Measurements from ENCODE around the gene PRR36. TPM values are rescaled to one million over a fixed set of nuclear protein-coding genes. Genes with fewer than 3 reads are reported as not detected.

PRR36 gene
- total and polyA plus RNA-seq, 2 donors (not counting 1 experiment from before 2014, with no cell fraction given), result 0.01 TPM; not detected in 1

DNA sequence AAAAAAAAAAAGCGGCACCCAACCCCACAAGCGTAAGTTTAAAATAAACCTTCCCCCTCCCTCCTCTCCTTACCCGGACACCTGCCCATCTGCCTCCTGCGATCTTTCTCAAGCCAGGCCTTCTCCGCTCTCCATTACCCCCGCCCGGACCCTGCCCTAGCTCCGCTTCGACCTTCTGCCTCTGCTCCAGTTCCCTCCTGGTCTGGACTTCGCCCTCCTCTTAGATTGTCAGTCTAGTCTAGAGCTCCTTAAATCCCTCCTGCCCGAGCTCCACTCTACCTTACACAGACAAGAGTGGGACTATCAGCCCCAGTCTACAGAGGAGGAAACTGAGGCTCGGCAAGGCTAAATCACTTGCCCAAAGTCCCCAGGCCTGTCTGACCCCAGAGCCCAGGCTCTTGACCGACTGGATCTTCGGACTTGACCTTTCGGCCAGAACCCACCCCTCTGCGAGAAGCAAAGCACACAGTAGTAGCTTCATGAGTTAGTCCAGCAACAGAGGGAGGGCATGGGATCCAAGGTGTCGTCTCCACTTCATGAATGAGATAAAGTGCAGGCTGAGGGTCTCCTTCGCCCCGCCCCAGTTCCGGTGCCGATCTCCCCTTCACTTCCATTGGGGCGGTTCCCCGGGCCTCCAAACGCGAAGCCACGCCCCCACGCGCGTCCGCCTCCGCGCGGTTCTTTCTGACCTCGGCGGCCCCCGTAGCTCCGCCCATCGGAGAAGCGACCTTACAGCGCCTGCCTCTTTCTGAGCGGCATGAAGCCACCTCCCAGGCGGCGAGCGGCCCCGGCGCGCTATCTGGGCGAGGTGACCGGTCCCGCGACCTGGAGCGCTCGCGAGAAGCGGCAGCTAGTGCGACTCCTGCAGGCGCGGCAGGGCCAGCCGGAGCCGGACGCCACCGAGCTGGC is 45.7 kb upstream of the PRR36 start, which contains the start of gene SNAPC2:
TSS of gene SNAPC2 (plus strand) at position 729 of the 909 bp plus-strand sequence. CDS start at position 758, 29 bp downstream.
- Histone ChIP-seq H3K27ac (ENCODE audit: low read length in 2 of 2) (peak within 1 kb of the TSS; percentile 73 to 74), H3K9me3 (ENCODE audit: control extremely low read depth in 1 of 3, control insufficient read depth in 2 of 3, insufficient read depth in 1 of 3, low read length in 2 of 3) (peaks cover 0 to 28% (median 0%) of the 10 kb centered on the region in 3 donors), H4K20me1 (ENCODE audit: control insufficient read depth, insufficient read depth, low read length, poor library complexity, severe bottlenecking) (peaks cover 54% of the 10 kb centered on the region), H3K79me2 (ENCODE audit: control insufficient read depth, insufficient read depth, low read length) (peaks cover 6% of the 10 kb centered on the region), H2AFZ (ENCODE audit: insufficient read depth, low read depth, low read length, poor library complexity, severe bottlenecking) (peak within 1 kb of the TSS; percentile 92), H3K4me2 (replicated peaks; ENCODE audit: low read depth, low read length, poor library complexity, severe bottlenecking) (peak within 1 kb of the TSS; percentile 93), H3K4me3 (ENCODE audit: control extremely low read depth in 1 of 5, extremely low read depth in 1 of 5, insufficient read depth in 1 of 5, low read depth in 2 of 5, low read length in 4 of 5) (peak within 1 kb of the TSS; percentile 55 to 84 (median 75)), H3K27me3 (replicated peaks in 1 of 4; ENCODE audit: control extremely low read depth in 1 of 4, control insufficient read depth in 3 of 4, insufficient read depth in 4 of 4, low read length in 3 of 4) (peaks cover 0 to 42% (median 24%) of the 10 kb centered on the region in 4 experiments), H3K36me3 (replicated peaks in 1 of 2; ENCODE audit: control extremely low read depth in 1 of 2, control insufficient read depth in 1 of 2, extremely low read depth in 1 of 2, insufficient read depth in 2 of 2, low read length in 1 of 2) (peaks cover 0 to 13% of the 10 kb centered on the region in 2 experiments), H3K4me1 (ENCODE audit: control insufficient read depth in 2 of 2, insufficient read depth in 2 of 2, low read length in 2 of 2) (peaks cover 57 to 61% of the 10 kb centered on the region in 2 donors), H3K9ac (ENCODE audit: low read length) (peak within 1 kb of the TSS; percentile 72)
- ChIA-PET POLR2A (interaction anchor here (0.5 to 2.8 kb wide), 12 partner anchors 8 to 472 kb away, joined by 3 to 29 read pairs (median 6); partner anchors contain the start of genes MAP2K7 and TIMM44), CTCF (interaction anchor here (0.9 to 3.8 kb wide), 8 partner anchors 9 to 290 kb away, joined by 3 to 28 read pairs (median 6); partner anchors contain the start of genes MAP2K7, PET100 and TIMM44)
- peaks cover 22% of the 10 kb centered on the region for H3K27me3 Mint-ChIP-seq
- no peak for TF ChIP-seq EZH2 (IDR thresholded peaks at IDR 0.05; ENCODE audit: borderline replicate concordance, insufficient read depth, low read depth, low read length, poor library complexity, severe bottlenecking)
- TF ChIP-seq, protein P1, sequence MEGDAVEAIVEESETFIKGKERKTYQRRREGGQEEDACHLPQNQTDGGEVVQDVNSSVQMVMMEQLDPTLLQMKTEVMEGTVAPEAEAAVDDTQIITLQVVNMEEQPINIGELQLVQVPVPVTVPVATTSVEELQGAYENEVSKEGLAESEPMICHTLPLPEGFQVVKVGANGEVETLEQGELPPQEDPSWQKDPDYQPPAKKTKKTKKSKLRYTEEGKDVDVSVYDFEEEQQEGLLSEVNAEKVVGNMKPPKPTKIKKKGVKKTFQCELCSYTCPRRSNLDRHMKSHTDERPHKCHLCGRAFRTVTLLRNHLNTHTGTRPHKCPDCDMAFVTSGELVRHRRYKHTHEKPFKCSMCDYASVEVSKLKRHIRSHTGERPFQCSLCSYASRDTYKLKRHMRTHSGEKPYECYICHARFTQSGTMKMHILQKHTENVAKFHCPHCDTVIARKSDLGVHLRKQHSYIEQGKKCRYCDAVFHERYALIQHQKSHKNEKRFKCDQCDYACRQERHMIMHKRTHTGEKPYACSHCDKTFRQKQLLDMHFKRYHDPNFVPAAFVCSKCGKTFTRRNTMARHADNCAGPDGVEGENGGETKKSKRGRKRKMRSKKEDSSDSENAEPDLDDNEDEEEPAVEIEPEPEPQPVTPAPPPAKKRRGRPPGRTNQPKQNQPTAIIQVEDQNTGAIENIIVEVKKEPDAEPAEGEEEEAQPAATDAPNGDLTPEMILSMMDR (IDR thresholded peaks at IDR 0.05), result no peak
- H3K27ac Mint-ChIP-seq, result peak within 1 kb of the TSS; percentile 96
- H3K4me3 Mint-ChIP-seq, result peak within 1 kb of the TSS; percentile 95
- no peaks in the 10 kb centered on the region for H3K9me3 Mint-ChIP-seq (ENCODE audit: insufficient read depth)
- peak; percentile 56 for ATAC-seq (ENCODE audit: low read depth)
- H3K4me1 Mint-ChIP-seq, result peaks cover 48% of the 10 kb centered on the region
- WGBS (ENCODE audit: insufficient coverage), result 5% methylated on average over 61 of the region's 62 CpGs
- peak; percentile 99 for DNase-seq
- intact Hi-C loops (cut with micrococcal nuclease), result loop anchor here (1.0 kb wide), 7 partner anchors 17 to 398 kb away; partner anchors contain the start of genes ELAVL1, MAP2K7, MCOLN1 and TIMM44
